NT2/D1 (cell line): ENCODE data around the gene BCLAF1.

Experiments
- SUZ12 ChIP-seq: IDR thresholded peaks from 2 replicates; pipeline ENCODE4 v1.6.1; 2011; ENCODE audit not compliant: insufficient read length, insufficient read depth; ENCODE audit errors: extremely low read depth
- YY1 ChIP-seq: IDR thresholded peaks from 2 replicates; pipeline ENCODE4 v1.6.1; 2011; ENCODE audit not compliant: insufficient read length, insufficient read depth
- ZNF274 ChIP-seq: IDR thresholded peaks from 2 replicates; pipeline ENCODE4 v1.6.1; 2011; ENCODE audit warnings: mild to moderate bottlenecking, low read depth, low read length

- no peak for TF ChIP-seq ZNF274
- TF ChIP-seq YY1 = no peak
- TF ChIP-seq SUZ12 = no peak
These were observed 63.5 kb downstream of the BCLAF1 start for GRCh38 chr6:136226027-136226673.
